Neural crest cell (in vitro differentiated cells): ENCODE results near the gene CEP76. TPM values are rescaled to one million over a fixed set of nuclear protein-coding genes. Genes with fewer than 3 reads are reported as not detected.
A peak's percentile ranks its signal among the peaks of the same experiment; 100 is the strongest.

Source experiments
- DNase-seq: peaks from one replicate; pipeline ENCODE4 v3.0.0; 2021; ENCODE audit warnings: low read depth, mixed read lengths, low spot score
- H3K27ac Mint-ChIP-seq: one replicate; pipeline ENCODE4 v1.8.0; 2021; ENCODE audit warnings: mild to moderate bottlenecking, mixed read lengths; ENCODE audit not compliant: unreplicated experiment
- H3K27me3 Mint-ChIP-seq: 2 replicates; pipeline ENCODE4 v1.8.0; 2021; ENCODE audit warnings: low read depth, mild to moderate bottlenecking, mixed read lengths
- H3K36me3 Mint-ChIP-seq: 2 replicates; pipeline ENCODE4 v1.8.0; 2021; ENCODE audit warnings: low read depth, mild to moderate bottlenecking, mixed read lengths
- H3K4me1 Mint-ChIP-seq: 2 replicates; pipeline ENCODE4 v1.8.0; 2021; ENCODE audit warnings: mixed read lengths
- H3K4me3 Mint-ChIP-seq: one replicate; pipeline ENCODE4 v1.8.0; 2021; ENCODE audit warnings: mild to moderate bottlenecking, mixed read lengths
- H3K9me3 Mint-ChIP-seq: 2 replicates; pipeline ENCODE4 v1.8.0; 2021; ENCODE audit warnings: mixed read lengths
- total RNA-seq: library from RNA; stranded (reverse); gene quantifications from 2 replicates; pipeline ENCODE4 v1.2.1, GENCODE V29; 2021
- TF ChIP-seq, protein P1 (sequence below): fragments of 200-600 bp; sonication (generic); conservative IDR thresholded peaks from 2 replicates; pipeline ENCODE4 v1.5.0; 2021; ENCODE audit warnings: antibody characterized with exemption, mild to moderate bottlenecking

The CEP76 gene
- total RNA-seq, 1 donor from 2014 or later, result 15.4 TPM

- TF ChIP-seq, protein P1, sequence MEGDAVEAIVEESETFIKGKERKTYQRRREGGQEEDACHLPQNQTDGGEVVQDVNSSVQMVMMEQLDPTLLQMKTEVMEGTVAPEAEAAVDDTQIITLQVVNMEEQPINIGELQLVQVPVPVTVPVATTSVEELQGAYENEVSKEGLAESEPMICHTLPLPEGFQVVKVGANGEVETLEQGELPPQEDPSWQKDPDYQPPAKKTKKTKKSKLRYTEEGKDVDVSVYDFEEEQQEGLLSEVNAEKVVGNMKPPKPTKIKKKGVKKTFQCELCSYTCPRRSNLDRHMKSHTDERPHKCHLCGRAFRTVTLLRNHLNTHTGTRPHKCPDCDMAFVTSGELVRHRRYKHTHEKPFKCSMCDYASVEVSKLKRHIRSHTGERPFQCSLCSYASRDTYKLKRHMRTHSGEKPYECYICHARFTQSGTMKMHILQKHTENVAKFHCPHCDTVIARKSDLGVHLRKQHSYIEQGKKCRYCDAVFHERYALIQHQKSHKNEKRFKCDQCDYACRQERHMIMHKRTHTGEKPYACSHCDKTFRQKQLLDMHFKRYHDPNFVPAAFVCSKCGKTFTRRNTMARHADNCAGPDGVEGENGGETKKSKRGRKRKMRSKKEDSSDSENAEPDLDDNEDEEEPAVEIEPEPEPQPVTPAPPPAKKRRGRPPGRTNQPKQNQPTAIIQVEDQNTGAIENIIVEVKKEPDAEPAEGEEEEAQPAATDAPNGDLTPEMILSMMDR, result peak; percentile 15
- H3K27me3 Mint-ChIP-seq, result no peaks in the 10 kb centered on the region
- DNase-seq, result peak; percentile 53
- peaks cover 32% of the 10 kb centered on the region for H3K4me1 Mint-ChIP-seq
- no peak overlapping the region for H3K27ac Mint-ChIP-seq
- no peaks in the 10 kb centered on the region for H3K9me3 Mint-ChIP-seq
- H3K4me3 Mint-ChIP-seq, result peak overlapping the region; percentile 89
- H3K36me3 Mint-ChIP-seq, result no peaks in the 10 kb centered on the region
Observed at GRCh38 chr18:12658426-12659138, 43.9 kb downstream of the CEP76 start.

- no peaks in the 10 kb centered on the region for H3K27me3 Mint-ChIP-seq
- TF ChIP-seq, protein P1, result no peak
- H3K4me3 Mint-ChIP-seq, result peak within 1 kb of the TSS; percentile 90
- peak; percentile 58 for DNase-seq
- H3K27ac Mint-ChIP-seq, result peak within 1 kb of the TSS; percentile 98
- no peaks in the 10 kb centered on the region for H3K36me3 Mint-ChIP-seq
- H3K9me3 Mint-ChIP-seq, result no peaks in the 10 kb centered on the region
- peaks cover 40% of the 10 kb centered on the region for H3K4me1 Mint-ChIP-seq
Observed at GRCh38 chr18:12657684-12658425, 44.7 kb downstream of the CEP76 start, which contains the start of gene SPIRE1. TSS of gene SPIRE1 (minus strand) at chr18:12658107. CDS start at chr18:12657866, 241 bp downstream.

DNA sequence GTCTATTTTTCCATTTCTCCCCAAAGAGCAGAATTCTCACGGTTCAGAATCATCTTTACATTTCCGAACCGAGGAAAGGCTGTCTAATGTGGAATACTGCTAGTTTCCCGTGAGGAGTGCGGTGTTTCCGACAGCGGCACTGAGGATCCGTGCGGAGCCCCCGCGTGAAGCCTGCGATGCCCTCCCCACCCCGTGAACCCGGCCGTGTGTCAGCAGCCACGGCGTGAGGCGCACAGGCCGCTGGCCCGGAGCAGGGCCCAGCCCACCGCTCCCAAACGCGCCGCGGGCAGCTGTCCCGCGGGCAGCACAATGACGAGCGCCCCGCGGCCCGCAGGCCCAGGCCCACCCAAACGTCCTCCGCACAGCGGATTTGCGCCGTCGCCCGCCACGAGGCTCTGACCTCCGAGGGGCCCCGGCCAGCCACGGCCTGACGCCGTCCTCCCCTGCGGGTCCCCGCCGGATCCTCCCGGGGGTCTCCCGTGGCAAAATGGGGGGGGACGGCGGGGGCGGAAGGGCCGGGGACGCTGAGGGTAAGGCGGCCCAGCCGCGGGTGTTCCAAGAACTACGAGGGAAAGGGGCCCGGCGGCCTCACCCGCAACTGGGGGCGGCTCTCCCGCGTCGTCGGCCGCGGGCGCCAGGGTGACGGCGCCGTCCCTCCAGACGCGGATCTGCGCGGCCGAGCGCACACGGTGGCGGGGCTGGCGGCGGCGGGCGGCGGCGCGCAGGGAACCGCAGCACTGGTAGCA is 45.4 kb downstream of the CEP76 start:
- H3K27ac Mint-ChIP-seq, result peak overlapping the region; percentile 98
- peaks cover 47% of the 10 kb centered on the region for H3K4me1 Mint-ChIP-seq
- H3K4me3 Mint-ChIP-seq, result peak overlapping the region; percentile 90
- peak; percentile 25 for DNase-seq
- H3K9me3 Mint-ChIP-seq, result no peaks in the 10 kb centered on the region
- no peaks in the 10 kb centered on the region for H3K27me3 Mint-ChIP-seq
- TF ChIP-seq, protein P1, result no peak
- H3K36me3 Mint-ChIP-seq, result no peaks in the 10 kb centered on the region

GRCh38 chr18:12656605-12656937 is 46.0 kb downstream of the CEP76 start:
- Mint-ChIP-seq H3K9me3 (no peaks in the 10 kb centered on the region), H3K4me3 (peak overlapping the region; percentile 90), H3K4me1 (peaks cover 53% of the 10 kb centered on the region), H3K27me3 (no peaks in the 10 kb centered on the region), H3K27ac (peak overlapping the region; percentile 98), H3K36me3 (peaks cover 2% of the 10 kb centered on the region)
- TF ChIP-seq, protein P1, result no peak
- DNase-seq, result no peak

- Mint-ChIP-seq H3K9me3 (no peaks in the 10 kb centered on the region), H3K36me3 (peaks cover 2% of the 10 kb centered on the region), H3K27ac (no peak overlapping the region), H3K4me3 (peak overlapping the region; percentile 90), H3K27me3 (no peaks in the 10 kb centered on the region), H3K4me1 (peaks cover 57% of the 10 kb centered on the region)
- TF ChIP-seq, protein P1, result no peak
- no peak for DNase-seq
Observed at GRCh38 chr18:12654971-12655370, 47.6 kb downstream of the CEP76 start.
